Measurements from ENCODE around the gene PCDHGA8.
"Not testable (repeated sequence)": the region's sequence is repeated elsewhere in the genome, so short reads cannot be mapped to it uniquely, and the experiment has no call there.

The PCDHGA8 gene

DNA sequence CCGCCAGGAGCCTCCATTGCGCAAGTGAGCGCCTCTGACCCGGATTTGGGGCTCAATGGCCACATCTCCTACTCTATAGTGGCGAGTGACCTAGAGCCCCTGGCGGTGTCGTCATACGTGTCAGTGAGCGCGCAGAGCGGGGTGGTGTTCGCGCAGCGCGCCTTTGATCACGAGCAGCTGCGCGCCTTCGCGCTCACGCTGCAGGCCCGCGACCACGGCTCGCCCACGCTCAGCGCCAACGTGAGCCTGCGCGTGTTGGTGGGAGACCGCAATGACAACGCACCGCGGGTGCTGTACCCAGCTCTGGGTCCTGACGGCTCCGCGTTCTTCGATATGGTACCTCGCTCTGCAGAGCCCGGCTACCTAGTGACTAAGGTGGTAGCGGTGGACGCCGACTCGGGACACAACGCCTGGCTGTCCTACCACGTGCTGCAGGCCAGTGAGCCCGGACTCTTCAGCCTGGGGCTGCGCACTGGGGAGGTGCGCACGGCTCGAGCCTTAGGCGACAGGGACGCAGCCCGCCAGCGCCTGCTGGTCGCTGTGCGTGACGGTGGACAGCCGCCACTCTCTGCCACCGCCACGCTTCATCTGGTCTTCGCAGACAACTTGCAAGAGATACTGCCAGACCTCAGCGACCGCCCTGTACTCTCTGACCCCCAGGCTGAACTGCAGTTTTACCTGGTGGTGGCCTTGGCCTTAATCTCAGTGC lies 17.3 kb downstream of the PCDHGA8 start:
- TF ChIP-seq POLR2A (IDR thresholded peaks at IDR 0.05; ENCODE audit: low read depth, low read length): no peak
- FAIRE-seq: no peak

DNA sequence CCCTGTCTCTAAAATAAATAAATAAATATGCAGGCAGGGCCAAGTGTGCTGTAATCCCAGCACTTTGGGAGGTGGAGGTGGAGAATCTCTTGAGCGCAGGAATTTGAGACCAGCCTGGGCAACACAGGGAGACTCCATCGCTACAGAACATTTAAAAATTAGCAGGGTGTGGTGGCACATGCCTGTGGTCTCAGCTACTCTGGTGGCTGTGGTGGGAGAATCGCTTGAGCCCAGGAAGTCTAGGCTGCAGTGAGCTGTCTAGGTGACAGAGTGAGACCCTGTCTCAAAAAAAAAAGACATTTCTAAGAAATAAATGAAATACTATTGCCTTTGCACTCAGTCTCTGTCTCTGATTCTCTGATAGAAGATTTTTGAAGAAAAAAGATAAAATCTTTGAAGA lies 19.1 kb downstream of the PCDHGA8 start:
- TF ChIP-seq POLR2A (IDR thresholded peaks at IDR 0.05; ENCODE audit: low read depth, low read length): no peak
- no peak for FAIRE-seq
- DNase-seq (ENCODE audit: insufficient read length, low spot score): no peak

More for the DNA sequence above, 17.3 kb downstream of the PCDHGA8 start:
- no peak for DNase-seq (ENCODE audit: insufficient read length, low spot score)

- FAIRE-seq (no peak), DNase-seq (ENCODE audit: insufficient read length, low spot score) (peak; percentile 68)
- no peak for TF ChIP-seq POLR2A (IDR thresholded peaks at IDR 0.05; ENCODE audit: low read depth, low read length)
Observed at GRCh38 chr5:141412854-141413539, 20.6 kb downstream of the PCDHGA8 start, which contains the start of gene PCDHGA10. PCDHGA10 (plus strand) TSS chr5:141412987; CDS start chr5:141413176, 189 bp downstream.

GRCh38 chr5:141413540-141414069 lies 21.2 kb downstream of the PCDHGA8 start:
- DNase-seq (ENCODE audit: insufficient read length, low spot score) (no peak), FAIRE-seq (no peak)
- no peak for TF ChIP-seq POLR2A (IDR thresholded peaks at IDR 0.05; ENCODE audit: low read depth, low read length)

DNA sequence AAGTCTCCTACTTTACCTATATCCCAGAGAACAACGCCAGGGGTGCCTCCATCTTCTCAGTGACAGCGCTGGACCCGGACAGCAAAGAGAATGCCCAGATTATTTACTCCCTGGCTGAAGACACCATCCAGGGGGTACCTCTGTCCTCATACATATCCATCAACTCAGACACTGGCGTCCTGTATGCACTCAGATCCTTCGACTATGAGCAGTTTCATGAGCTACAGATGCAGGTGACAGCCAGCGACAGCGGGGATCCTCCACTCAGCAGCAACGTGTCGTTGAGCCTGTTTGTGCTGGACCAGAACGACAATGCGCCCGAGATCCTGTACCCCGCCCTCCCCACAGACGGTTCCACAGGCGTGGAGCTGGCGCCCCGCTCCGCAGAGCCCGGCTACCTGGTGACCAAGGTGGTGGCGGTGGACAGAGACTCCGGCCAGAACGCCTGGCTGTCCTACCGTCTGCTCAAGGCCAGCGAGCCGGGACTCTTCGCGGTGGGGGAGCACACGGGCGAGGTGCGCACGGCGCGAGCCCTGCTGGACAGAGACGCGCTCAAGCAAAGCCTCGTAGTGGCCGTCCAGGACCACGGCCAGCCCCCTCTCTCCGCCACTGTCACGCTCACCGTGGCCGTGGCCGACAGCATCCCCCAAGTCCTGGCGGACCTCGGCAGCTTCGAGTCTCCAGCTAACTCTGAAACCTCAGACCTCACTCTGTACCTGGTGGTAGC lies 22.3 kb downstream of the PCDHGA8 start:
- not testable (repeated sequence) for DNase-seq (ENCODE audit: insufficient read length, low spot score); FAIRE-seq

DNA sequence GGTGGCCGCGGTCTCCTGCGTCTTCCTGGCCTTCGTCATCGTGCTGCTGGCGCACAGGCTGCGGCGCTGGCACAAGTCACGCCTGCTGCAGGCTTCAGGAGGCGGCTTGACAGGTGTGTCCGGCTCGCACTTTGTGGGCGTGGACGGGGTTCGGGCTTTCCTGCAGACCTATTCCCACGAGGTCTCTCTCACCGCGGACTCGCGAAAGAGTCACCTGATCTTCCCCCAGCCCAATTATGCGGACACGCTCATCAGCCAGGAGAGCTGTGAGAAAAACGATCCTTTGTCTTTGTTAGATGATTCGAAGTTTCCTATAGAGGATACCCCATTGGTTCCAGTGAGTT lies 22.8 kb downstream of the PCDHGA8 start:
- DNase-seq (ENCODE audit: insufficient read length, low spot score); FAIRE-seq: not testable (repeated sequence)

DNA sequence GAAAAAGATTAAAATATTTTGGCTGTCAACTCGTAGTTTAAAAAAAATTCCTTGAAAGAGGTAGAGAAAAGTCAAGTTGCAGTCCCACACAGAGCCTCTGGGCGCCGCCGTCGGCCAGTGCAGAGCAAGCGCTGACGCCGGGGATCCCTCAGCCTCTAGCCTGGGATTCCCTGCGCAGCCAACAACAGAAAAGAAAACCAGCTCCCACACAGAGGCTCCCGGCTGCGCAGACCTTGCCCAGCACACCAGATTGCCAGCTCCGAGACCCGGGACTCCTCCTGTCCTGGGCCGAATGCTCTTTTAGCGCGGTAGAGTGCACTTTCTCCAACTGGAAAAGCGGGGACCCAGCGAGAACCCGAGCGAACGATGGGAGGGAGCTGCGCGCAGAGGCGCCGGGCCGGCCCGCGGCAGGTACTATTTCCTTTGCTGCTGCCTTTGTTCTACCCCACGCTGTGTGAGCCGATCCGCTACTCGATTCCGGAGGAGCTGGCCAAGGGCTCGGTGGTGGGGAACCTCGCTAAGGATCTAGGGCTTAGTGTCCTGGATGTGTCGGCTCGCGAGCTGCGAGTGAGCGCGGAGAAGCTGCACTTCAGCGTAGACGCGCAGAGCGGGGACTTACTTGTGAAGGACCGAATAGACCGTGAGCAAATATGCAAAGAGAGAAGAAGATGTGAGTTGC lies 25.2 kb downstream of the PCDHGA8 start, which contains the start of gene PCDHGB7:
PCDHGB7 (plus strand) TSS at position 184 of the 679 bp plus-strand sequence; CDS start at position 367, 183 bp downstream.
- FAIRE-seq: not testable (repeated sequence)
- peak; percentile 64 for DNase-seq (ENCODE audit: insufficient read length, low spot score)

- FAIRE-seq: no peak
Observed at GRCh38 chr5:141419074-141419880, 26.8 kb downstream of the PCDHGA8 start.

DNA sequence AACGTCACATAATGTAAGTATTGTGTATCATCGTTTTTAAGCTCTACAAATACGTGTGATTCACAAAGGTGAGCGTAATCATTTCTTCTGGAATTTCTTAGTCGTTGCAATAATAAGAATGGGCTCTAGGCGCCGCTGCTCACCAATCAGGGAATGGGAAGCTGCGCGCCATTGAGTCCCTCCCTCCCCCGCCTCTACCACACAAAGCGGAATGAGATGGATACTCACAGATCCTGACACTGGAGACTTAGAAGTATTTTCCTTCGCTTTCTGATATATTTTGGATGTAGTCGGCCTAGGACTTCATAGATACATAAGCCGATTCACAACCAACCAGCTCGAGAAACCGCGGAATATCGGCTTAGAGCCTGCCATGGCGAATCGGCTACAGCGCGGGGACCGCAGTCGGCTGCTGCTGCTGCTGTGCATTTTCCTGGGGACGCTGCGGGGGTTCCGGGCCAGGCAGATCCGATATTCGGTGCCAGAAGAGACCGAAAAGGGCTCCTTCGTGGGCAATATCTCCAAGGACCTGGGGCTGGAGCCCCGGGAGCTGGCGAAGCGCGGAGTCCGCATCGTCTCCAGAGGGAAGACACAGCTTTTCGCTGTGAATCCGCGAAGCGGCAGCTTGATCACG lies 28.5 kb downstream of the PCDHGA8 start, which contains the start of gene PCDHGA11:
PCDHGA11 (plus strand) TSS at position 197 of the 634 bp plus-strand sequence; CDS start at position 374, 177 bp downstream.
- no peak for FAIRE-seq
- DNase-seq (ENCODE audit: insufficient read length, low spot score): peak; percentile 22

More at GRCh38 chr5:141419074-141419880, 26.8 kb downstream of the PCDHGA8 start:
- no peak for DNase-seq (ENCODE audit: insufficient read length, low spot score)
- TF ChIP-seq POLR2A (IDR thresholded peaks at IDR 0.05; ENCODE audit: low read depth, low read length): no peak

DNA sequence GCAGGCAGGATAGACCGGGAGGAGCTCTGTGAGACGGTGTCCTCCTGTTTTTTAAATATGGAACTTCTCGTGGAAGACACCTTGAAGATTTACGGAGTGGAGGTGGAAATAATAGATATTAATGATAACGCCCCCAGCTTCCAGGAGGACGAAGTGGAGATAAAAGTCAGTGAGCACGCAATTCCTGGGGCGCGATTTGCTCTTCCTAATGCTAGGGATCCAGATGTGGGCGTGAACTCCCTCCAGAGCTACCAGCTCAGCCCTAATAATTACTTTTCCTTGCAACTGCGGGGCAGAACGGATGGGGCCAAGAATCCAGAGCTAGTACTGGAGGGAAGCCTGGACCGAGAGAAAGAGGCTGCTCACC lies 29.0 kb downstream of the PCDHGA8 start:
- TF ChIP-seq POLR2A (IDR thresholded peaks at IDR 0.05; ENCODE audit: low read depth, low read length): no peak
- DNase-seq (ENCODE audit: insufficient read length, low spot score) (no peak), FAIRE-seq (no peak)

More for the DNA sequence above, 28.5 kb downstream of the PCDHGA8 start, which contains the start of gene PCDHGA11:
- TF ChIP-seq POLR2A (IDR thresholded peaks at IDR 0.05; ENCODE audit: low read depth, low read length): no peak

DNA sequence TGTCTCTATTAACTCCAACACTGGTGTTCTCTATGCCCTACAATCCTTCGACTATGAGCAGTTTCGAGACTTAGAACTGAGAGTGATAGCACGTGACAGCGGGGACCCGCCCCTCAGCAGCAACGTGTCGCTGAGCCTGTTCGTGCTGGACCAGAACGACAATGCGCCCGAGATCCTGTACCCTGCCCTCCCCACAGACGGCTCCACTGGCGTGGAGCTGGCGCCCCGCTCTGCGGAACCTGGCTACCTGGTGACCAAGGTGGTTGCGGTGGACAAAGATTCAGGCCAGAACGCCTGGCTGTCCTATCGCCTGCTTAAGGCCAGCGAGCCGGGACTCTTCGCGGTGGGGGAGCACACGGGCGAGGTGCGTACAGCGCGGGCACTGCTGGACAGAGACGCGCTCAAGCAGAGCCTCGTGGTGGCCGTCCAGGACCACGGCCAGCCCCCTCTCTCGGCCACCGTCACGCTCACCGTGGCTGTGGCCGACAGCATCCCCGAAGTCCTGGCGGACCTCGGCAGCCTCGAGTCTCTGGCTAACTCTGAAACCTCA lies 30.4 kb downstream of the PCDHGA8 start:
- TF ChIP-seq POLR2A (IDR thresholded peaks at IDR 0.05; ENCODE audit: low read depth, low read length): no peak
- FAIRE-seq (no peak), DNase-seq (ENCODE audit: insufficient read length, low spot score) (no peak)

GRCh38 chr5:141427783-141428426 lies 35.5 kb downstream of the PCDHGA8 start:
- no peak for FAIRE-seq
- no peak for TF ChIP-seq POLR2A (IDR thresholded peaks at IDR 0.05; ENCODE audit: low read depth, low read length)
- DNase-seq (ENCODE audit: insufficient read length, low spot score): no peak

All from H54 (cell line).